Stimulated activated CD4-positive, alpha-beta T cell treated with anti-CD3 and anti-CD28 coated beads, Interleukin-2, amount 100 ng/mL, for 4 hours (primary cell): Measurements from ENCODE around the gene HYOU1.
"Not testable (repeated sequence)": the region's sequence is repeated elsewhere in the genome, so short reads cannot be mapped to it uniquely, and the experiment has no call there.

Experiments used
- DNase-seq: peaks from one replicate; pipeline ENCODE4 v3.0.0-alpha.2; 2020; ENCODE audit warnings: low read depth

HYOU1 gene

GRCh38 chr11:119057000-119057769 lies at the start of gene HYOU1:
TSS of gene HYOU1 (minus strand) at chr11:119057205. CDS start at chr11:119056160, 1,045 bp downstream.
- DNase-seq = peak; percentile 97

- no peak for DNase-seq
Measured at GRCh38 chr11:119103793-119104192, 46.8 kb upstream of the HYOU1 start.

- not testable (repeated sequence) for DNase-seq
Measured at GRCh38 chr11:119103161-119103664, 46.2 kb upstream of the HYOU1 start.

- peak; percentile 76 for DNase-seq
Measured at GRCh38 chr11:119101759-119102423, 44.9 kb upstream of the HYOU1 start, which contains the start of gene DPAGT1. TSS of gene DPAGT1 (minus strand) at chr11:119101853. CDS start at chr11:119101655, 198 bp downstream.

GRCh38 chr11:119100994-119101758 lies 44.2 kb upstream of the HYOU1 start:
- DNase-seq = no peak

GRCh38 chr11:119100246-119100970 lies 43.4 kb upstream of the HYOU1 start:
- DNase-seq = no peak

GRCh38 chr11:119099711-119100110 lies 42.7 kb upstream of the HYOU1 start:
- no peak for DNase-seq

GRCh38 chr11:119095066-119095880 lies 38.3 kb upstream of the HYOU1 start:
- DNase-seq = peak; percentile 99

- no peak for DNase-seq
Measured at GRCh38 chr11:119094816-119095065, 37.7 kb upstream of the HYOU1 start.

GRCh38 chr11:119093942-119094815 lies 37.2 kb upstream of the HYOU1 start:
- peak; percentile 47 for DNase-seq

- no peak for DNase-seq
Measured at GRCh38 chr11:119092880-119093842, 36.2 kb upstream of the HYOU1 start.

GRCh38 chr11:119091966-119092879 lies 35.2 kb upstream of the HYOU1 start:
- no peak for DNase-seq

- no peak for DNase-seq
Measured at GRCh38 chr11:119091178-119091577, 34.2 kb upstream of the HYOU1 start.

GRCh38 chr11:119089319-119089718 lies 32.3 kb upstream of the HYOU1 start:
- DNase-seq = no peak

GRCh38 chr11:119088406-119088805 lies 31.4 kb upstream of the HYOU1 start:
- DNase-seq = no peak

GRCh38 chr11:119087747-119088241 lies 30.8 kb upstream of the HYOU1 start:
- no peak for DNase-seq

- DNase-seq = no peak
Measured at GRCh38 chr11:119087123-119087522, 30.1 kb upstream of the HYOU1 start.

- DNase-seq = peak; percentile 49
Measured at GRCh38 chr11:119085437-119085847, 28.4 kb upstream of the HYOU1 start.
